ENCODE data around the gene APBB2. TPM values are rescaled to one million over a fixed set of nuclear protein-coding genes. Genes with fewer than 3 reads are reported as not detected.

APBB2 gene
- total and polyA plus RNA-seq, 9 donors = 27.3 to 50.6 (median 36.8) TPM

- 71% methylated on average over 1 of the region's 1 CpG for WGBS (ENCODE audit: insufficient coverage)
- H3K27me3 ChIP-seq (ENCODE audit: control insufficient read depth, insufficient read depth, low read length) = no peaks in the 10 kb centered on the region
- H3K27ac ChIP-seq (ENCODE audit: low read length) = no peak overlapping the region
- H3K4me1 ChIP-seq (ENCODE audit: control insufficient read depth, insufficient read depth, low read length) = no peaks in the 10 kb centered on the region
- DNase-seq = no peak
- no peak overlapping the region for H3K4me3 ChIP-seq (ENCODE audit: low read length)
- H3K36me3 ChIP-seq (ENCODE audit: control insufficient read depth, insufficient read depth, low read length) = no peaks in the 10 kb centered on the region
- no peaks in the 10 kb centered on the region for H3K9me3 ChIP-seq (replicated peaks; ENCODE audit: control insufficient read depth, low read depth, low read length)
These were observed 31.6 kb upstream of the APBB2 start for GRCh38 chr4:41245983-41246382.

- peaks cover 5% of the 10 kb centered on the region for H3K9me3 ChIP-seq (replicated peaks; ENCODE audit: control insufficient read depth, low read depth, low read length)
- no peaks in the 10 kb centered on the region for H3K4me1 ChIP-seq (ENCODE audit: control insufficient read depth, insufficient read depth, low read length)
- DNase-seq = no peak
- no peaks in the 10 kb centered on the region for H3K27me3 ChIP-seq (ENCODE audit: control insufficient read depth, insufficient read depth, low read length)
- H3K4me3 ChIP-seq (ENCODE audit: low read length) = no peak overlapping the region
- WGBS (ENCODE audit: insufficient coverage) = 83% methylated on average over 1 of the region's 1 CpG
- H3K36me3 ChIP-seq (ENCODE audit: control insufficient read depth, insufficient read depth, low read length) = no peaks in the 10 kb centered on the region
- no peak overlapping the region for H3K27ac ChIP-seq (ENCODE audit: low read length)
These were observed 27.6 kb upstream of the APBB2 start for GRCh38 chr4:41241919-41242318.

DNA sequence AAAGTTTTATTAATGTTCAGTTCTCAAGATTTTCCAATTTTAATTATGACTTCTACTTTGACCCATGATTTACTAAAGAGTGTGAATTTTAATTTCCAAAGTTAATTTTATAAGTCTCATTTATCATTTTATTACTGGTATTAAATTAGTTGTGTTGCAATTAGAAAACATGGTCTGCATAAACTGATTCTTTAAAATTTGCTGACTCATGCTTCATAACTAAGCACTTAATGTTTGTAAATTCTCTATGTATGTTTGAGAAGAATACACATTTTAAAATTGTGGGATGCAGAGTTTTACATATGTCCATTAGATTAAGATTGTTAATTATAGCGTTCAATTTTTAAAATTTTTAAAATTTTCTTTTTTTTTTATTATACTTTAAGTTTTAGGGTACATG is 22.2 kb upstream of the APBB2 start:
- Histone ChIP-seq H3K9me3 (replicated peaks; ENCODE audit: control insufficient read depth, low read depth, low read length) (peaks cover 5% of the 10 kb centered on the region), H3K27me3 (ENCODE audit: control insufficient read depth, insufficient read depth, low read length) (no peaks in the 10 kb centered on the region), H3K4me3 (ENCODE audit: low read length) (no peak overlapping the region), H3K27ac (ENCODE audit: low read length) (no peak overlapping the region), H3K36me3 (ENCODE audit: control insufficient read depth, insufficient read depth, low read length) (no peaks in the 10 kb centered on the region), H3K4me1 (ENCODE audit: control insufficient read depth, insufficient read depth, low read length) (no peaks in the 10 kb centered on the region)
- no peak for DNase-seq
- no CpG with 5 or more reads among the region's 1 CpG for WGBS (ENCODE audit: insufficient coverage)

DNA sequence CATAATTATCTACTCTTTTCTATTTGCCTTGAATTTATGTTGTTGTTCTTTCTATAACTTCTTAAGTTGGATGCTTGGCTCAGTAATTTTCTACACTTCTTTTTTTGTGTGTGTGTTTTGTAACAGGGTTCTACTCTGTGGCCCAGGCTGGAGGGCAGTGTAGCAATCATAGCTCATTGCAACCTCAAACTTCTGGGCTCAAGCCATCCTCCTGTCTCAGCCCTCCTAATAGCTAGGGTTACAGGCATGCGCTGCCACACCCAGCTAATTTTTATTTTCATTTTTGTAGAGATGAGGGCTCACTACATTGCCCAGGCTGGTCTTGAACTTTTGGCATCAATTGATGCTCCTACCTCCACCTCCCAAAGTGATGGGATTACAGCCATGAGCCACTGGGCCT is 21.7 kb upstream of the APBB2 start:
- Histone ChIP-seq H3K27ac (ENCODE audit: low read length) (no peak overlapping the region), H3K4me1 (ENCODE audit: control insufficient read depth, insufficient read depth, low read length) (no peaks in the 10 kb centered on the region), H3K4me3 (ENCODE audit: low read length) (no peak overlapping the region), H3K36me3 (ENCODE audit: control insufficient read depth, insufficient read depth, low read length) (no peaks in the 10 kb centered on the region), H3K9me3 (replicated peaks; ENCODE audit: control insufficient read depth, low read depth, low read length) (peaks cover 5% of the 10 kb centered on the region), H3K27me3 (ENCODE audit: control insufficient read depth, insufficient read depth, low read length) (no peaks in the 10 kb centered on the region)
- DNase-seq = no peak
- no CpG with 5 or more reads among the region's 1 CpG for WGBS (ENCODE audit: insufficient coverage)

GRCh38 chr4:41232856-41233255 is 18.5 kb upstream of the APBB2 start:
- no peak overlapping the region for H3K27ac ChIP-seq (ENCODE audit: low read length)
- no peaks in the 10 kb centered on the region for H3K27me3 ChIP-seq (ENCODE audit: control insufficient read depth, insufficient read depth, low read length)
- WGBS (ENCODE audit: insufficient coverage) = no CpG with 5 or more reads among the region's 3 CpGs
- no peaks in the 10 kb centered on the region for H3K36me3 ChIP-seq (ENCODE audit: control insufficient read depth, insufficient read depth, low read length)
- DNase-seq = no peak
- no peak overlapping the region for H3K4me3 ChIP-seq (ENCODE audit: low read length)
- no peaks in the 10 kb centered on the region for H3K4me1 ChIP-seq (ENCODE audit: control insufficient read depth, insufficient read depth, low read length)
- peaks cover 4% of the 10 kb centered on the region for H3K9me3 ChIP-seq (replicated peaks; ENCODE audit: control insufficient read depth, low read depth, low read length)

DNA sequence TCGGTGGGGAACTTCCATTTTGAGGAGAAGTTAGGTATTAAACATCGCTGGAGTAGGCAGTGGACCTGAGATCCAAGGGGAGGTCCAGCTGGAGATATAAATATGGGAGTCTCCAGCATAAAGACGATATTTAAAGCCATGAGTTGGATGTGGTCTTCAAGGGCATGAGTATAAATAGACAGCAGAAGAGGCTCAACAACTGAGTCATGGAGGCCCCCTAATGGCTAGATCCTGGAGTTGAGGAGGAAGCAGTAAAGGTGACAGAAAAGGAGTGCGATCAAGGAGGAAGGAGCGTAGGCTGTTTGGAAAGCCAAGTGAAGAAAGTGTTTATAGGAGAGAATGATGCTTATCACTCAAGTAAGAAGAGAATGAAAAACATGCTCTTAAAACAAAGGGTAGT is 18.1 kb upstream of the APBB2 start:
- WGBS (ENCODE audit: insufficient coverage) = 65% methylated on average over 5 of the region's 5 CpGs
- DNase-seq = no peak
- no peaks in the 10 kb centered on the region for H3K4me1 ChIP-seq (ENCODE audit: control insufficient read depth, insufficient read depth, low read length)
- H3K36me3 ChIP-seq (ENCODE audit: control insufficient read depth, insufficient read depth, low read length) = no peaks in the 10 kb centered on the region
- H3K27ac ChIP-seq (ENCODE audit: low read length) = no peak overlapping the region
- H3K4me3 ChIP-seq (ENCODE audit: low read length) = no peak overlapping the region
- no peaks in the 10 kb centered on the region for H3K27me3 ChIP-seq (ENCODE audit: control insufficient read depth, insufficient read depth, low read length)
- no peaks in the 10 kb centered on the region for H3K9me3 ChIP-seq (replicated peaks; ENCODE audit: control insufficient read depth, low read depth, low read length)

DNA sequence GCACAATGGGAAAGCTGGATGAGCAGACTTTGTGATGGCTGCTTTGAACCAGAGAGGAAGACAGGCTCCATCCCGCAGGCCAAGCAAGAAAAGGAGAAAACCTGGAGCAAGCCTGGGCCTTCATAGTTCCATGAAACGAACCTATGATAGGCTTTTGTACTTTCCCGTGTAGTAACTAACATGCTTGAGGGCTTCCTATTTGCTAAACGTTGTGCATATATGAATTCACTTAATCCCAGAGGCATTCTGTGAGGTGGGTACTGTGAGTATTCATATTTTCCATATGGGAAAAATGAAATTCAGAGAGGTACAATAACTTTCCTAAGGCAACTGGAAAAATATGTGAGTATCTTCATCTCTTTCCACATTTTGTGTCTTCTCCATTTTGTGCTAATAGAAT is 13.6 kb upstream of the APBB2 start:
- Histone ChIP-seq H3K36me3 (ENCODE audit: control insufficient read depth, insufficient read depth, low read length) (no peaks in the 10 kb centered on the region), H3K9me3 (replicated peaks; ENCODE audit: control insufficient read depth, low read depth, low read length) (no peaks in the 10 kb centered on the region), H3K27ac (ENCODE audit: low read length) (no peak overlapping the region), H3K27me3 (ENCODE audit: control insufficient read depth, insufficient read depth, low read length) (no peaks in the 10 kb centered on the region), H3K4me3 (ENCODE audit: low read length) (no peak overlapping the region), H3K4me1 (ENCODE audit: control insufficient read depth, insufficient read depth, low read length) (no peaks in the 10 kb centered on the region)
- 80% methylated on average over 1 of the region's 4 CpGs for WGBS (ENCODE audit: insufficient coverage)
- no peak for DNase-seq

- Histone ChIP-seq H3K4me1 (ENCODE audit: control insufficient read depth, insufficient read depth, low read length) (no peaks in the 10 kb centered on the region), H3K9me3 (replicated peaks; ENCODE audit: control insufficient read depth, low read depth, low read length) (no peaks in the 10 kb centered on the region), H3K36me3 (ENCODE audit: control insufficient read depth, insufficient read depth, low read length) (no peaks in the 10 kb centered on the region), H3K4me3 (ENCODE audit: low read length) (no peak overlapping the region), H3K27ac (ENCODE audit: low read length) (no peak overlapping the region), H3K27me3 (ENCODE audit: control insufficient read depth, insufficient read depth, low read length) (no peaks in the 10 kb centered on the region)
- no peak for DNase-seq
- 50% methylated on average over 1 of the region's 4 CpGs for WGBS (ENCODE audit: insufficient coverage)
These were observed 7.7 kb upstream of the APBB2 start for GRCh38 chr4:41221850-41222645.

GRCh38 chr4:41219421-41219950 is 5.1 kb upstream of the APBB2 start:
- no peak overlapping the region for H3K4me3 ChIP-seq (ENCODE audit: low read length)
- H3K27ac ChIP-seq (ENCODE audit: low read length) = no peak overlapping the region
- H3K36me3 ChIP-seq (ENCODE audit: control insufficient read depth, insufficient read depth, low read length) = no peaks in the 10 kb centered on the region
- WGBS (ENCODE audit: insufficient coverage) = 70% methylated on average over 2 of the region's 3 CpGs
- no peaks in the 10 kb centered on the region for H3K9me3 ChIP-seq (replicated peaks; ENCODE audit: control insufficient read depth, low read depth, low read length)
- peaks cover 12% of the 10 kb centered on the region for H3K4me1 ChIP-seq (ENCODE audit: control insufficient read depth, insufficient read depth, low read length)
- peaks cover 5% of the 10 kb centered on the region for H3K27me3 ChIP-seq (ENCODE audit: control insufficient read depth, insufficient read depth, low read length)
- no peak for DNase-seq

DNA sequence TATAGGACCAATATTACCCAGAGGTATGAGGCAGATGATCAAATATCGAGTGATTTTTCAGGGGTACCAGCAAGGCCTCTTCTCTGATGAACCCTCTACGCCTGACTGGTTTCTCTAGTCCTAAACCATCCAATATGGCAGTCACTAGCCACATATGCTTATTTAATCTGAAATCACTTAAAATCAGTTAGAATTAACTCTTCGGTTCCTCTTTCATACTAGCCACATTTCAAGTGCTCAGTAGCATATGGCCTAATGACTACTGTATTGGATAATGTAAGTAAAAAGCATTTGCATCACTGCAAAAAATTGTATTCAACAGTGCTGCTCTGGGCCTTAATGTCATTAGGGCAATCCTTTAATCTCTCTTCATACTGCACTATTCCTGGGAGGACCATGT is 4.4 kb upstream of the APBB2 start:
- H3K27me3 ChIP-seq (ENCODE audit: control insufficient read depth, insufficient read depth, low read length) = peaks cover 5% of the 10 kb centered on the region
- H3K4me3 ChIP-seq (ENCODE audit: low read length) = no peak overlapping the region

More for the DNA sequence above, 4.4 kb upstream of the APBB2 start:
- Histone ChIP-seq H3K4me1 (ENCODE audit: control insufficient read depth, insufficient read depth, low read length) (peaks cover 12% of the 10 kb centered on the region), H3K9me3 (replicated peaks; ENCODE audit: control insufficient read depth, low read depth, low read length) (no peaks in the 10 kb centered on the region), H3K27ac (ENCODE audit: low read length) (no peak overlapping the region), H3K36me3 (ENCODE audit: control insufficient read depth, insufficient read depth, low read length) (no peaks in the 10 kb centered on the region)
- no peak for DNase-seq
- WGBS (ENCODE audit: insufficient coverage) = no CpG with 5 or more reads among the region's 3 CpGs

All from muscle of leg (tissue), 11 donors.